Mesodermal cell (in vitro differentiated cells): ENCODE data around the gene GATA1.

ENCODE experiments used
- H3K27ac ChIP-seq: 2 replicates; pipeline ENCODE4 v1.7.0; 2013; ENCODE audit warnings: mild to moderate bottlenecking, low read depth, low read length, moderate library complexity; ENCODE audit not compliant: severe bottlenecking
- H3K36me3 ChIP-seq: 2 replicates; pipeline ENCODE4 v1.7.1; 2013; ENCODE audit warnings: mild to moderate bottlenecking, low read length, moderate library complexity; ENCODE audit not compliant: control insufficient read depth, insufficient read depth
- H3K4me1 ChIP-seq: one replicate; pipeline ENCODE4 v1.7.1; 2013; ENCODE audit warnings: mild to moderate bottlenecking, low read length; ENCODE audit not compliant: insufficient read depth, control insufficient read depth, poor library complexity, severe bottlenecking
- H3K4me3 ChIP-seq: 2 replicates; pipeline ENCODE4 v1.7.0; 2013; ENCODE audit warnings: low read length, control low read depth, mild to moderate bottlenecking; ENCODE audit not compliant: insufficient read depth, poor library complexity, severe bottlenecking; ENCODE audit errors: extremely low read depth
- H3K9me3 ChIP-seq: 2 replicates; pipeline ENCODE4 v1.7.1; 2013; ENCODE audit warnings: mild to moderate bottlenecking, low read length, moderate library complexity; ENCODE audit not compliant: control insufficient read depth
- WGBS, 2 experiments: methylation state at CpG; one replicate each; pipeline ENCODE4 v1.1.5; 2013; ENCODE audit warnings: missing lambda C conversion rate in 2 of 2; ENCODE audit not compliant: insufficient coverage in 2 of 2; 5-methylcytosine and 5-hydroxymethylcytosine counted together

The GATA1 gene

DNA sequence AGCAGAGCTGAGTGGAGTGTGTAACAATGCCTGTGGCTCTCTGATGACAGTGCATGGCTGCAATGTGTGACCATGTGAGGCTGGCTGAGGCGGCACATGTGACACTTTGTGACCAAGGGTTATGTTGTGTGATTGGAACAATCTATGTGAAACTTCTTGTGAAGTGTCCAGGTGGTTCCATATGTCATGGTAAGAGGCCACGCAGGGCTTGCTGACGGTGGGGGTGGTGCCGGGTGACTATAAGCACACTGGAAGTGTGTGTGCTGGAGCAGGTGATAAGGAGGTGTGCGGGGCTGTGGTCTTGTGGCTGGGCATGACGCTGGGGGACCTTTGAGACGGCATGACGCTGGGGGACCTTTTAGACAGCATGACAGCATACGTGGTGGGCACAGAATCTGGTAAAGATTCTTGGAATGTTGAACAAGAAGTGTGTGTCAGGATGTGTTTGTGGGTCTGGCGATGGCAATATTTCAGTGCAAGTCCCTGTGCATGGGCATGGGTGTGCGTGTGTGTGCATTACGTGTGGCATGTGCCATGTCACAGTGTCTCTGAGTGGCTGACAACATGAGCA lies 8.0 kb downstream of the GATA1 start:
- H3K36me3 ChIP-seq: no peaks in the 10 kb centered on the region
- H3K4me3 ChIP-seq: no peak overlapping the region
- WGBS, 2 experiments: 93 to 95% methylated on average over 9 to 12 of the region's 12 CpGs
- peak overlapping the region; percentile 49 for H3K27ac ChIP-seq
- no peaks in the 10 kb centered on the region for H3K9me3 ChIP-seq
- peaks cover 5% of the 10 kb centered on the region for H3K4me1 ChIP-seq

DNA sequence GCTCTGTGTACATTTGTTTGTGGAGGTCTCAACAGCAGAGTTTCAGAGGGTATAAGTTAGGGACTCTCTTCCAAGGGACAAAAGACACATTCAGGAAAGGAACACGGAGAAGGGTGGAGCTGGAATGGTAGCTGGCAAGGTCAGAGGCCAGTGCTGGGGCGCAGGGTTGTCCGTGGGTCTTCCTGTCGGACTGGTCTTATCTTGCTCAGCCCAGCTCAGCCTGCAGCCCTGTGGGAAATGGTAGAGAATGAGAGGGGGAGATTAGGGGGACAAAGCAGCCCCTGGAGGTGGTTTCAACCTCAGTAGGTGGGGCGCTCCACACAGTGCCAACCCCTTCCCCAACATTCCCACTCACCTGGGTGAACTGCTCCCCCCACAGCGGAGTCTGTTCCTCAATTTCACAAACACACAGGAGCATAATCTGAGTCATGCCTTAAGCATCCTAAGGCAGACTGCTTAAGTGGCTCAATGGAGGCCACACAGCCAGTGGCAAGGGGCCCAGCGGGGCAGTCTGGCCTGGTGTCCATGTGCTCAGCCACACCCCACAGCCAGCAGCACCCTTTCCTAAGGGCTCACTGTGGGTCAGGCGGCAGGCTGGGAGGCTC lies 8.6 kb downstream of the GATA1 start:
- Histone ChIP-seq H3K27ac (peak overlapping the region; percentile 49), H3K4me1 (peaks cover 5% of the 10 kb centered on the region), H3K4me3 (no peak overlapping the region), H3K9me3 (no peaks in the 10 kb centered on the region), H3K36me3 (no peaks in the 10 kb centered on the region)
- 57 to 67% methylated on average over 1 of the region's 8 CpGs for WGBS, 2 experiments

DNA sequence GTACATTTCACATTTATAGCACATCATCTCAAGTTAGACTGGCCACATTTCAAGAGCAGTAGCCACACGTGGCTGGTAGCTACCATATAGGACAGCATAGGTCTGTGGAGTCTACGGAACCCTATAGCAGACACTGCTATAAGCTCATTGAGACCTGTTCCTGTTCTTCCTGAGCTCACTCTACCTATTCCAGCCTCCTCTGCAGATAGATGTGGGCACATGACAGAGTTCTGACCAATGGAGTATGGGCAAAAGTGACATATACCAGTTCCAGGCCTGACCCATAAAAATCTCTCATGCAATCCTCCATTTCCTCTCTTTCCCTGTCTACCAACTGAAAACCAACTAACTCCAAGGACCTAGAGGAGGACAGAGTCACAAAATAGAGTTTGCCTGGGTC lies 11.9 kb downstream of the GATA1 start:
- H3K27ac ChIP-seq: no peak overlapping the region
- H3K4me3 ChIP-seq: no peak overlapping the region
- no peaks in the 10 kb centered on the region for H3K9me3 ChIP-seq
- WGBS, 2 experiments: 100% methylated on average over 1 of the region's 2 CpGs; no CpG with 5 or more reads in 1 of the 2 experiments
- H3K36me3 ChIP-seq: peaks cover 3% of the 10 kb centered on the region
- peaks cover 8% of the 10 kb centered on the region for H3K4me1 ChIP-seq

DNA sequence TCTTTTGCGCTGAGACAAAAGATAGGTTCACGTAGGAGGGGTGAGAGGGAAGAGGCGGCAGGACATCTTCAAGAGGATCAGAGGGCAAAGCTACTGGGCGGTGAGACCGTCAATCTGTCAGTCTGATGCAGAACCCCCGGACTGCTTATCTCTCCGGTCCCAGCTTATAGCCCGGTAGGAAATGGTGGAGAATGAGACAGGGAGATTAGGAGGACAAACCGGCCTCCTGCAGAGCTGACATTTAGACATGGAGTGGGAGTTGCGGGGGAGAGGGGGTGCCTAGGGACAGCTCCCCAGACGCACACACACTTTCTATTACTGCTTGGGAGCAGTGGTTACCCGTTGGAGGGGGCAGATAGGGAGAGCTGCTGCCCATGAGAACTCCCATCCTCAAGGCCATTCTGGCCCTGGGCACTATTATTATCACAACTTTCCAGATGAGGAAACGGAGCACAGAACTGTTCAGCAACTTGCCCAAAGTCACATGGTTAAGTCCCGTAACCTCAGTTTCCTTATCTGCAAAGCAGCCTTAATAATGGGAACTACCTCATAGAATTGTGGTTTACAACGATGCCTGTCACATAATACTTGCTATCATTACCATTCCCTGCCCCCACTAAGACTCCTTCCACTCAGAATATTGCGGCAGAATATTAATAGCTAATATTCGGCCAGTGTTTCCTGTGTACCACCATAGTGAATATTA lies 14.3 kb downstream of the GATA1 start:
- Histone ChIP-seq H3K4me3 (peak overlapping the region; percentile 47), H3K9me3 (no peaks in the 10 kb centered on the region), H3K36me3 (peaks cover 9% of the 10 kb centered on the region), H3K4me1 (peaks cover 4% of the 10 kb centered on the region), H3K27ac (peak overlapping the region; percentile 95)
- WGBS, 2 experiments: 33 to 55% methylated on average over 10 to 11 of the region's 17 CpGs

DNA sequence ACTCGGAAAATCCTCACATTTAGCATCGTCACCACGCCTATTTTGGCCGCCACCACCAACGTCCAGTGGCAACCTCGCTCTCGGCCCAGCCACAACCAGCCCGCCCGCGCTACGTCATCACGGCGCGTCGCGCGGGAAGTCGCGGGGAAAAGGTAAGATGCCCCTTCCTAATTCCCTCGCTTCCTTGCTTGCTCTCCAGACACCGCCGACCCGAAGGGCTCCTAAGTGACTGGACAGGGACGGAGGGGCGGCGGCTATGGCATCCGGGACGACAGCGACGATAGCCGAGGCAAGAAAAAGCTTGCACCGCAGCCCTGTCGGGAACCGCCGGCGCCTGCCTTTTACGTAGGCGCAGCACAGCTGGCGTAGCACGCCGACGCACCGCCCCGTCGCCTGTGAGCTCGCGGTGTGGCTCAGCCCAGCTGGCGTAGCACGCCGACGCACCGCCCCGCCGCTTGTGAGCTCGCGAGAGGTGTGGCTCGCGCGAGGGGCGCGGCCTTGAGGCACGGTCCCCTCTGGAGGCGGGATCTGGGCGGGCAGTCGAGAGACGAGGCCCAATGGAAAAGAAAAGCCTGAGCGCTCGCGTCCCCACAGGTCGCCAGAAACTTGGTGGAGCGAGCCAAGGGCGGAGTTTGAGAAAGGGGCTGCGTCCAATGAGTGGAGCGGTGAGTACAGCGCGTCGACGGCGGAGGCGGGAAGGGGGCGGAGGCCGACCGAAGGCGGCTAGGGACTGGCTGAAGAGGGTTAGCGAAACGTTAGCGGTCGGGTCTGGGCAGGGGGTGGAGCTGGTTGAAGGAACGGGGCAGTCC lies 15.1 kb downstream of the GATA1 start, which contains the start of gene HDAC6:
Gene HDAC6 (plus strand): TSS at position 788 of the 809 bp plus-strand sequence. CDS start 626 bp downstream, outside the sequence.
- 1 to 2% methylated on average over 12 to 38 of the region's 89 CpGs for WGBS, 2 experiments
- Histone ChIP-seq H3K4me1 (peaks cover 4% of the 10 kb centered on the region), H3K9me3 (no peaks in the 10 kb centered on the region), H3K4me3 (peak within 1 kb of the TSS; percentile 52), H3K27ac (peak within 1 kb of the TSS; percentile 97), H3K36me3 (peaks cover 9% of the 10 kb centered on the region)

DNA sequence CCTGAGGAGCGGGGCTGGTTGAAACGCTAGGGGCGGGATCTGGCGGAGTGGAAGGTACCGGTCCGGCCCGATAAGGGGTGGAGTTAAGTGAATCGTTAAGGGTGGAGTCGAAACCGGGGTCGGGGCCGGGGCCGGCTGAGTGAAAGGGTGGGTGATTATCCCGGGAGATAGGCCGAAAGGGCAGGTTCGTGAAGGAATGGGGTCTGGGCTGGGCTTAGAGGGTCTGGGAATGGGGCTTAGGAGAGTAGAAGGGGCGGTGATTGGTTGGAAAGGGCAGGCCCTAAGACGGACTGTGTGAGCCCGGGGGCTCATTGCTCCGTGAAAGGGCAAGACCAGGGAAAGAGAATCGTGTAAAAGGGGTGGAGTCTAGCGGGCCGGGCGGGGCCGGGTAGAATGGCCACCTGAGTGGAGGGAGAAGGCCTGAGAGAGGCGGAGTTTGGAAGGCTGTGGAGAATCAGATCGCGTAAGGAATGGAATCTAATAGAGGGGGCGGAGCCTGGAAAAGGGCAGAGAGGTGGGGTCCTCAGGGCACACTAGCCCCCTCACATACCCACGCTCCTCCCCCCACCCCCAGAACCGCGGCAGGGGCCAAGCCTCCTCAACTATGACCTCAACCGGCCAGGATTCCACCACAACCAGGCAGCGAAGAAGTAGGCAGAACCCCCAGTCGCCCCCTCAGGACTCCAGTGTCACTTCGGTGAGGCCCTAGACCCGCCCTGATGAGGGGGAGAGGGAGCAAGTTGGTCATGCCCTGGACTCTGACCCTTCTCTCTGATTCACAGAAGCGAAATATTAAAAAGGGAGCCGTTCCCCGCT lies 15.9 kb downstream of the GATA1 start:
- Histone ChIP-seq H3K27ac (peak overlapping the region; percentile 97), H3K9me3 (no peaks in the 10 kb centered on the region), H3K4me1 (peaks cover 4% of the 10 kb centered on the region), H3K4me3 (peak overlapping the region; percentile 52), H3K36me3 (peaks cover 9% of the 10 kb centered on the region)
- 0 to 2% methylated on average over 7 of the region's 40 CpGs for WGBS, 2 experiments

DNA sequence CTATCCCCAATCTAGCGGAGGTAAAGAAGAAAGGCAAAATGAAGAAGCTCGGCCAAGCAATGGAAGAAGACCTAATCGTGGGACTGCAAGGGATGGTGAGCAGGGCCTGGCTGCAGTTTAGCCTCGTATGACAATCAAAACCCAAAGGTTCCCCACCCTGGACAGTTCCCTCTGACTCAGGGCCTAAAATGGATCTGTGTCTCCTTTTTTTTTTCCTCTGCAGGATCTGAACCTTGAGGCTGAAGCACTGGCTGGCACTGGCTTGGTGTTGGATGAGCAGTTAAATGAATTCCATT lies 16.5 kb downstream of the GATA1 start:
- Histone ChIP-seq H3K4me1 (peaks cover 4% of the 10 kb centered on the region), H3K9me3 (no peaks in the 10 kb centered on the region), H3K27ac (peak overlapping the region; percentile 97), H3K36me3 (peaks cover 9% of the 10 kb centered on the region), H3K4me3 (peak overlapping the region; percentile 52)
- WGBS, 2 experiments: 80% methylated on average over 1 of the region's 4 CpGs; no CpG with 5 or more reads in 1 of the 2 experiments

DNA sequence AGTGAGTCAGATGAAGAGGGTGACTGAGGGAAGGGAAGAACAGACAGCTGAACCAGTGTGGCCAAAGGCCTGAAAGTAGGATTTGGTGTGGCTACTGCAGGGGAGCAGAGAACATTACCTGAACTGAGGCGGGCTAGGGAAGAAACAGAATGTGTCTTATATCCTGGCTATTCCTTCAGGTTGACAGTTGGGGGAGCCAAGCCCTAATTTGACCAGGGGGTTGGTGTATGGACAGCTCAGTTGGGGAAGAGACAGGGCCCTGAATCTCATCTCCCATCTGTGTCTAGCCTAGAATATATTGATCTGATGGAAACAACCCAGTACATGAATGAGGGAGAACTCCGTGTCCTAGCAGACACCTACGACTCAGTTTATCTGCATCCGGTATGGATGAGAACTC lies 19.7 kb downstream of the GATA1 start:
- WGBS, 2 experiments: 100% methylated on average over 1 of the region's 4 CpGs; no CpG with 5 or more reads in 1 of the 2 experiments
- H3K4me3 ChIP-seq: no peak overlapping the region
- no peaks in the 10 kb centered on the region for H3K4me1 ChIP-seq
- H3K9me3 ChIP-seq: no peaks in the 10 kb centered on the region
- no peak overlapping the region for H3K27ac ChIP-seq
- H3K36me3 ChIP-seq: peaks cover 9% of the 10 kb centered on the region

DNA sequence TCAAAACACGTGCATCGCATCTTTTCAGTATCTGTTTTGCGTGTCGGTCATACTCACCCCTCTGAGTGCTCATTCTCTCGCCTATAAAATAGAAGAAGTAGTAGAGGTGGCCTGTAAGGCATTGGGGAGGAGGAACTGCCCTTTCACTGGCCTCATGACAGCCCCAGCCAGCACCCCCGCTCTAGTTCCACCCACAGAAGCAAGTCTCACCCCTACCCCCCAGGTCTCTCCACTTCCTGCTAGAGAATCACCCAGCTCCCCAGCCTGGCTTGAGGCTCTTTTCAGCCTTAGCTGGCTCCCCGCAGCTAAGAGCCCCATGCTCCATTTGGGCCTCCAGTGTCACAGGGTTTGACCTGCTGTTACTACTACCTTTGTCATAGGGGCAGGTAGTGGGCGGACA lies 27.3 kb downstream of the GATA1 start:
- Histone ChIP-seq H3K36me3 (peaks cover 22% of the 10 kb centered on the region), H3K4me3 (no peak overlapping the region), H3K4me1 (no peaks in the 10 kb centered on the region), H3K27ac (no peak overlapping the region), H3K9me3 (no peaks in the 10 kb centered on the region)
- 83 to 93% methylated on average over 1 to 2 of the region's 8 CpGs for WGBS, 2 experiments

DNA sequence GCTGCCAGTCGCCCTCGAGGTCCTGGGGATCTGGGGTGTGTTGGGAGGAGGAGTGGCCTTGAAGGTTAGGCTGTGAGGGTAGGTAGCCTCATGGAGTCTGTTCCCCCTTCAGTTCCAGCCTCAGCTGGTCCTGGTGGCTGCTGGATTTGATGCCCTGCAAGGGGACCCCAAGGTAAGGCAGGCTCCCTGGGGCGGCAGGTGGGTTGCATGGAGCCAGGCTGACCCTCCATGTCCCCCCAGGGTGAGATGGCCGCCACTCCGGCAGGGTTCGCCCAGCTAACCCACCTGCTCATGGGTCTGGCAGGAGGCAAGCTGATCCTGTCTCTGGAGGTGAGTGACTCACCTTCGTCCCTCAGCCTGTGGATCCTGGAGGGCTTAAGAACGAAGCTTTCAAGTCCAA lies 28.3 kb downstream of the GATA1 start:
- Histone ChIP-seq H3K36me3 (peaks cover 25% of the 10 kb centered on the region), H3K4me3 (no peak overlapping the region), H3K9me3 (no peaks in the 10 kb centered on the region), H3K27ac (no peak overlapping the region), H3K4me1 (no peaks in the 10 kb centered on the region)
- WGBS, 2 experiments: 92 to 100% methylated on average over 2 to 3 of the region's 8 CpGs
